RWPE1 (cell line): ENCODE data around the gene EPB41L5.

Source experiments
- CTCF ChIA-PET: fragments of 350-600 bp; sonication (Branson Sonifier 250); formaldehyde crosslinking; extraction: SDS; loops from one replicate; lab custom pipeline; 2021; lab: Yijun Ruan, JAX
- POLR2A ChIA-PET: fragments of 400-600 bp; formaldehyde crosslinking; extraction: SDS; loops from one replicate; lab custom pipeline; 2020; ENCODE audit warnings: antibody characterized with exemption; ENCODE audit not compliant: low non-redundant PET; lab: Yijun Ruan, JAX
- DNase-seq: peaks from one replicate; pipeline ENCODE4 v3.0.0; 2012; ENCODE audit warnings: low spot score
- H3K27ac ChIP-seq: fragments of 450-650 bp; 2 replicates; pipeline ENCODE4 v1.5.1; 2017
- TF ChIP-seq, protein P1 (sequence below): fragments of 450-650 bp; conservative IDR thresholded peaks from 2 replicates; pipeline ENCODE4 v1.5.1; 2017; ENCODE audit warnings: low read depth, mild to moderate bottlenecking

Gene EPB41L5

DNA sequence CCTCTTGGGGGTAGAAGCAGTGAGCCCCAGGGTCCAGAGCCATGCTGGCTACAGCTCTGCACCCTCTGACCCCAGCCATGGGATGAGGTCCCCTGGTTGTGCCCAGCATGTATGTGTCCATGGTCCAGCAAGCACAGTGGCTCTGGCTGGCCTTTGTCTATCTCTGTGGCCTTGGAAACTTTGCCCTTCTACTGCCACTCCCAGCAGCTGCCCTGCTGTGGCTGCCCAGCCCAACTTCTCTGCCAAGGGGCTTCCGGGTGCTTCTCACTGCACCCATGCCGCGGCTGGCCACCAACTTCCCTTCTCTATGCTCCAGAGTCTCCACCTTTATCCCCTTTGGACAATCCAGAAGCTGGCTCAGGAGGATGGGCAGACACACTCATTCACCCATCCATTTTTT lies 191.5 kb downstream of the EPB41L5 start:
- POLR2A ChIA-PET = no interaction called here
- H3K27ac ChIP-seq = no peak overlapping the region
- TF ChIP-seq, protein P1, sequence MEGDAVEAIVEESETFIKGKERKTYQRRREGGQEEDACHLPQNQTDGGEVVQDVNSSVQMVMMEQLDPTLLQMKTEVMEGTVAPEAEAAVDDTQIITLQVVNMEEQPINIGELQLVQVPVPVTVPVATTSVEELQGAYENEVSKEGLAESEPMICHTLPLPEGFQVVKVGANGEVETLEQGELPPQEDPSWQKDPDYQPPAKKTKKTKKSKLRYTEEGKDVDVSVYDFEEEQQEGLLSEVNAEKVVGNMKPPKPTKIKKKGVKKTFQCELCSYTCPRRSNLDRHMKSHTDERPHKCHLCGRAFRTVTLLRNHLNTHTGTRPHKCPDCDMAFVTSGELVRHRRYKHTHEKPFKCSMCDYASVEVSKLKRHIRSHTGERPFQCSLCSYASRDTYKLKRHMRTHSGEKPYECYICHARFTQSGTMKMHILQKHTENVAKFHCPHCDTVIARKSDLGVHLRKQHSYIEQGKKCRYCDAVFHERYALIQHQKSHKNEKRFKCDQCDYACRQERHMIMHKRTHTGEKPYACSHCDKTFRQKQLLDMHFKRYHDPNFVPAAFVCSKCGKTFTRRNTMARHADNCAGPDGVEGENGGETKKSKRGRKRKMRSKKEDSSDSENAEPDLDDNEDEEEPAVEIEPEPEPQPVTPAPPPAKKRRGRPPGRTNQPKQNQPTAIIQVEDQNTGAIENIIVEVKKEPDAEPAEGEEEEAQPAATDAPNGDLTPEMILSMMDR = no peak
- no peak for DNase-seq
- CTCF ChIA-PET = interaction anchor here (1.2 kb wide), 1 partner anchor 29 kb away, joined by 4 read pairs; no protein-coding TSS in a partner anchor

DNA sequence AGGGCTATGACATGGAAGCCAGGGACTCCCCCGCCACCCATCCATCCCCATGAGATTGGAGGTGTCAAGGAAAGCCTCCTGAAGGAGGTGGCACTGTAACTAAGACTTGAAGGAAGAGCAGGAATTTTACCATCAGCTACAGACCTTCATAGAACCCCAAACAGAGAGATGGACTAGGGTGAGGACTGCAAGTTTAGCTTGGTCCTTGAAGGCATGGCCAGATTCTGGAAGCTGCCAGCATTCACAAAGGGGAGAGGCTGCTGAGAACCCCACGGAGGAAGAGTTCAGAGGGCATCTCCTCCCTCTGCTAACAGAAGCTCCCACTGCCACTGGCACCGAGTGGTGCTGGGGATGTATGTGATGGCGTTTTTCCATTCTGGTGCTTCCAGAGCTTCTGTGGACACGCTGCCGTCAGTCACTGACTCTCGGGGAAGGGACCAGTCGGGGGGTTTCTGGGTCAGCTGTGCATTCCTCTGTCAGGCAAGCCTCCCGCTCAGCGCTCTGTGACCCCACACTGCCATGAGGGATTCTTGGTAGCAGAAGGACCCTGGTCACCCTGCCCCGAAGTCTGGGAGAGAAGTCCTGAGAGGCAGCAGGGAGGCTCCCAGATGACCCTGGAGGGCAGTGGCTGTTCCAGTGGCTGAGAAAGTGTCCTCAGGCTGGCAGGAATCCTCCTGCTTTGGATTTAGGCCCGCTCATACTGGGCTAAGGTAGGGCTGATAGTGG lies 192.2 kb downstream of the EPB41L5 start:
- DNase-seq = no peak
- CTCF ChIA-PET = interaction anchor here (1.2 kb wide), 1 partner anchor 30 kb away, joined by 4 read pairs; no protein-coding TSS in a partner anchor
- no peak overlapping the region for H3K27ac ChIP-seq
- POLR2A ChIA-PET = no interaction called here
- TF ChIP-seq, protein P1 = no peak

DNA sequence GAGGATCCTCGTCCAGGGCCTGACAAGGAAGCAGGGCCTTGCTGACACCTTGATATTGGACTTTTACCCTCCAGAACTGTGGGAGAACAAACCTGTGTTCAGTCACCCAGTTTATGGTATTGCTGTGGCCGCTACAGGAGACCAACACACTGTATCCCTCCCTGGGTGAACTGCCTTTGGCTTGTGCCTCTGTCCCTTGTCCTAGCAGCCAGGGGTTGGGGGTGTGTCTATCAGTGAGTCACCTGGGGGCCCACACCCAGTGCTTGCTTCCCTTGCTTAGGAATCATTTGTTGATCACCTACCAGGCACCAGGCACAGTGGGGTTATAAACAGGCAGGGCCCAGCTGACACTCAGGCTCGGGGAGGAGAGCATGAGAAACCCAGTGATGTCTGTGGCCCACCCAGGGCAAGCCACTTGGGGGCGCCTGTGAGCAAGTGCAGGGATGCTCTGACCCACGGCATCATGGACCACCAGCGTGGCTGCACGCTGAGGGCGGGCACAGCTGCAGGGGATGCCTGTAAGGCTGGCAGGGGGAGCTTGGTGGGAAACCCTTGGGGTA lies 193.2 kb downstream of the EPB41L5 start:
- H3K27ac ChIP-seq = no peak overlapping the region
- CTCF ChIA-PET = no interaction called here
- TF ChIP-seq, protein P1 = 0 out of 2 replicates have a peak, but pooled peaks have one; percentile 11
- no peak for DNase-seq
- POLR2A ChIA-PET = interaction anchor here (0.7 kb wide), 1 partner anchor 10 kb away, joined by 3 read pairs; no protein-coding TSS in a partner anchor

DNA sequence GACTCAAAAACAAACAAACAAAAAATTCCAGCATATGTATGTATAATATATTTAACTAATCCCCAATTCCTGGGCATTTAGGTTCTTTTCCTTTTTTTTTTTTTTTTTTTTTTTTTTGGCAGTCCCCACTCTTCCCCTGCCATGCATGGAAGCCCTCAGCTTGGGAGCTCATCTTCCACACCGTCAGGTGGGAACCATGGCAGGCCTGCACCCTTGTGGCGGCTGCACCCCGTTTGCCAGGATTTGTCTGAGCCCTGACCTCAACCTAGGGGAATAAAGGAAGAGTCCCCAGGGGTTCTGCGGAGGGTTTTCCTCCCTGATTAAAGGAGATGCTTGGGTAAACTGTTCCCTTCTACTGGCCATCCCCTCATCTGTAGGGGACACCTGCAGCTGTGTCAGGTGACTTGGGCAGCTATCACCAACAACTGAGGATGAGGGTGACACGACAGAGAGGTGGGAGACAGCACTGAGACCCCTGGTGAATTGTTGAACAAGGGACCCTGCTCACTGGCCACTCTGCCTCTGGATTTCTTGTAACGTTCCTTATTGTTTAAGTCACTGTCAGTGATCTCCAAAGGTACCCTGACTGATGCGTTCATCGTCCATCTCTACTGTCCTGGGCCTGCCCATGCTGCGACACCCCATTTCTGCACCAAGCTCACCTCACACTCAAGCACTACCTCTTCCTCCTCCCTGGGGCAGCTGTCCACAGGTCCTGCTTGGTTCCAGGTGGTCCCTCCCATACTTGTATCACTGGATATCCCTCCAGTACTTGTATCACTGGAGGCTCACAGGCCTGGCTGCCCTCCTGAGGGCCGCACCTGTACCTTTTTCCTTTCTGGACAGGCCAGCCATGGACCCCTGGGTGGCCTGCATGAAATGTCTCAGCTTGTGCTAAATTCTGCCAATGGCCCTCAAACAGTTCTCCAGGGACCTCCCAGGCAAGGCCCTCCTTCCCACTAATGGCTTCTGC lies 195.8 kb downstream of the EPB41L5 start:
- TF ChIP-seq, protein P1 = no peak
- no peak overlapping the region for H3K27ac ChIP-seq
- ChIA-PET POLR2A (interaction anchor here (0.6 kb wide), 1 partner anchor 178 kb away, joined by 4 read pairs; no protein-coding TSS in a partner anchor), CTCF (interaction anchor here (0.6 to 0.7 kb wide), 2 partner anchors 115 to 870 kb away, joined by 3 to 8 read pairs; no protein-coding TSS in a partner anchor)
- DNase-seq = no peak

DNA sequence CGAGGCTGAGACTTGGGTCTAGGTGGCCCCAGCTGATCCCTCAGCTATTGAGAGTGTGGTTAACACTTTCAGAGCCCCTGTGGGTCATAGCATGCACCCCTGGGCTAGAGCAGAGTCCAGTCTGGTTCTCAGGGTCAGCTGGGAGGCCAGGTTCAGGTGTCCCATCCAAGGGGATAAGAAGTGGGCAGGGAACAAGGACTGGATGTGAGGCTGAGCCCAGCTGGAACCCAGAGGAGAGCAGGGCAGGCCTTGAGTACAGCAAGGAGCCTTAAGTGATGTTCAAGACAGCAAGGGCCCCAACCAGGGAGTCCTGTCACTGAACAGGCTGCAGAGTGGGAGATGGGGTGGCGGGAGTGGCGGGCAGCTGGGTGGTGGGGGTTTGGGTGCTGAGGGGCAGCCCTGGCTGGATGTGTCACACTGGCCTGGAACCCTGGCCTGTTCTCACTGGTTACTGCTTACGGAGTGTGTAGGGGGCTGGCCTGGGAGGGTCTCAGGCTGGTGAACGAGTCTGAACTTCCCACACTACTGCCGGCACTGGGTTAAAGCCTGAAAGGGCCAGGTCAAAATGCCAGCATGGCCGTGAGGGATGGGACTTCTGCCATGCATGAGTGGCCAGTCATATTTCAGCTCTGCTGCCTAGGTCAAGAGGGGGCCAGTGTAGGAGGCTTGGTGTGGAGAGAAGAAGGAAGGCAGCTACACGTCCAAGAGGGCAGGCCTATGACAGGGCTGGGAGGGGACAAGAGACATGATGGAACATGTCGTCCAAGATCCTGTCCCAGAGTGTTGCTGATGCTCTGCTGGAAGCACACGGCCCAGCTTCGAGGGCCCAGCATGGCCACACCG lies 196.8 kb downstream of the EPB41L5 start:
- H3K27ac ChIP-seq = no peak overlapping the region
- ChIA-PET CTCF (interaction anchor here (0.5 to 1.1 kb wide), 4 partner anchors 14 to 182 kb away, joined by 3 to 4 read pairs (median 3); no protein-coding TSS in a partner anchor), POLR2A (no interaction called here)
- no peak for DNase-seq
- TF ChIP-seq, protein P1 = no peak
